Activated CD8-positive, alpha-beta memory T cell treated with anti-CD3 and anti-CD28 coated beads, Interleukin-2, amount 10 ng/mL, durations not matched to agents 7 days and 5 days (primary cell): ENCODE results near the gene ARHGEF16. TPM values are rescaled to one million over a fixed set of nuclear protein-coding genes. Genes with fewer than 3 reads are reported as not detected.

Experiments used
- ATAC-seq: fragments of 150-1000 bp; cut with Tn5 transposase; one replicate; pipeline ENCODE4 v1.10.0; 2021; ENCODE audit warnings: moderate library complexity
- CTCF ChIA-PET: fragments of 350-600 bp; sonication (Branson Sonifier 250); formaldehyde crosslinking; loops from one replicate; lab custom pipeline; 2021; ENCODE audit warnings: antibody characterized with exemption; lab: Charles Lee
- DNase-seq: peaks from one replicate; pipeline ENCODE4 v3.0.0-alpha.2; 2020
- H3K27ac Mint-ChIP-seq: one replicate; pipeline ENCODE4 v1.8.0; 2021; ENCODE audit warnings: mild to moderate bottlenecking, mixed read lengths
- H3K27me3 Mint-ChIP-seq: one replicate; pipeline ENCODE4 v1.8.0; 2021; ENCODE audit warnings: mixed read lengths
- H3K36me3 Mint-ChIP-seq: one replicate; pipeline ENCODE4 v1.8.0; 2021; ENCODE audit warnings: mild to moderate bottlenecking, mixed read lengths
- H3K4me1 Mint-ChIP-seq: one replicate; pipeline ENCODE4 v1.8.0; 2021; ENCODE audit warnings: mixed read lengths
- H3K4me3 Mint-ChIP-seq: one replicate; pipeline ENCODE4 v1.8.0; 2021; ENCODE audit warnings: mild to moderate bottlenecking, moderate library complexity, mixed read lengths
- H3K9me3 Mint-ChIP-seq: one replicate; pipeline ENCODE4 v1.8.0; 2022; ENCODE audit warnings: low read depth, mixed read lengths
- total RNA-seq, 2 experiments: library from RNA; stranded (reverse); gene quantifications; one replicate each; pipeline ENCODE4 v1.2.3, GENCODE V29; 2021

ARHGEF16 gene
- total RNA-seq, 2 experiments from 2014 or later, result not detected

DNA sequence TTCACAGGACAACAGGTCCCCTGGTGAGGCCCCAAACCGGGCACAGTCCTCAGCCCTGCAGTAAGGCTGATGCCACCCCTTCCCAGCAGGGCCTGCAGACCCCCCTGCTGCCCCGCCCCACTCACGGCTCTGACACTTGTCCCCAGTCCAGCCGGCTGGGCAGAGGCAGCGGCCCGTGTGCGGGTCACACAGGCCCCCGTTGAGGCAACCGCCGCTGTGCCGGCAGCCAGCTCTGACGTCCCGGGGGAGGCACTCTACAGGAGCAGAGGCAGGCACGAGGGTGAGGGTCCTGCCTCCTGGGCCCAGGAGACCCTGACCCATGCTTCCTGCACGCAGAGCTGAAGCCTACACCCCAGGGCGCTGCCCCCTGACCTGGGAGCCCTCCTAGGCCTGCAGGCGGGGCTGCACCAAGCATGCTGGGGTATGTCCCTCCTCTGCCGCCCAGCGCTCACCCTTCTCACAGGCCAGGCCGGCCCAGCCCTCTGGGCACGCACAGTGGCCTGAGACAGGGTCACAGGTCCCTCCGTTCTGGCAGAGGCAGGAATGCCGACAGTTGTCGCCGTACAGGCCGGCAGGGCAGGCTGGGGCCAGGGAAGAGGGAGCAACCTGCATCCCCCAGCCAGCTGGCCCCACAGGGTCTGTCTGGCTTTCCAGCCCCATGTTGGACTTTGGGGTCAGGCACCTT is 43.9 kb downstream of the ARHGEF16 start:
- ATAC-seq (no peak), DNase-seq (no peak)
- no peaks in the 10 kb centered on the region for H3K4me1 Mint-ChIP-seq
- H3K9me3 Mint-ChIP-seq, result no peaks in the 10 kb centered on the region
- H3K27me3 Mint-ChIP-seq, result no peaks in the 10 kb centered on the region
- H3K36me3 Mint-ChIP-seq, result no peaks in the 10 kb centered on the region
- CTCF ChIA-PET, result no interaction called here
- H3K4me3 Mint-ChIP-seq, result no peak overlapping the region
- no peak overlapping the region for H3K27ac Mint-ChIP-seq

DNA sequence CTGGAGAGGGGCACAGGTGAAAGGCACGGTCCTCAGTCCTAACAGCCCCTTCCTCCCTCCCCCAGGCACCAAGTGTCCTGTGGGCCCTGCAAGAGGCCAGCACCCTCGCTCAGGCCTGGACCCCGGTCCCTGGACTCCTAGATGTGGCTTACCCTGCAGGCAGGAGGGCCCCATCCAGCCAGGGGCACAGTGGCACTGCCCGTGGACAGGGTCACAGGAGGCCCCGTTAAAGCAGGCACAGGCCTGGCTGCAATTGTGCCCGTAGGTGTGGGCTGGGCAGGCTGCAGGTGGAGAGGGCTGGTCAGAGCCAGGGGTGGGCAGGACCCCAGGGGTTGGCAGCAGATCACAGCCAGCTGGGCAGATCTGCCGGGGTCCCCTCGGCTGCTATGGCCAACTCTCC is 44.5 kb downstream of the ARHGEF16 start:
- H3K9me3 Mint-ChIP-seq, result no peaks in the 10 kb centered on the region
- CTCF ChIA-PET, result no interaction called here
- no peaks in the 10 kb centered on the region for H3K4me1 Mint-ChIP-seq
- ATAC-seq, result no peak
- no peak overlapping the region for H3K27ac Mint-ChIP-seq
- no peak for DNase-seq
- H3K4me3 Mint-ChIP-seq, result no peak overlapping the region
- no peaks in the 10 kb centered on the region for H3K27me3 Mint-ChIP-seq
- H3K36me3 Mint-ChIP-seq, result no peaks in the 10 kb centered on the region

DNA sequence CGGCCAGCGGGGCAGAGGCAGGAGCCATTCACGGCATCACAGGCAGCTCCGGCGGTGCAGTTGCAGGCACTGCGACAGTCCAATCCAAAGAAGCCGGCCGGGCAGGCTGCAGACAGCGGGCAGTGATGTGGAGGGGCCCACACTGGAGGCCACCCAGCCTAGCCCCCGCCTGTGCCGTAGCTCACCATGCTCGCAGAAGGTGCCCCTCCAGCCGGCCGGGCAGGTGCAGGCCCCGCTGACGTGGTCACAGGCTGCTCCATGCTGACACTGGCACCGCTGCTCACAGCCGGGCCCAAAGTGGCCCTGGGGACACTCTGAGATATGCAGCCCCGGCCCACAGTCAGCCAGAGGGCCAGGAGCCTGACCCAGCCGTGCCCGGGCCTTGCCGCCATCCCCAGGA is 45.1 kb downstream of the ARHGEF16 start:
- H3K27ac Mint-ChIP-seq, result no peak overlapping the region
- ATAC-seq (no peak), DNase-seq (no peak)
- no peaks in the 10 kb centered on the region for H3K9me3 Mint-ChIP-seq
- no peak overlapping the region for H3K4me3 Mint-ChIP-seq
- H3K4me1 Mint-ChIP-seq, result no peaks in the 10 kb centered on the region
- no peaks in the 10 kb centered on the region for H3K27me3 Mint-ChIP-seq
- no peaks in the 10 kb centered on the region for H3K36me3 Mint-ChIP-seq
- CTCF ChIA-PET, result no interaction called here

DNA sequence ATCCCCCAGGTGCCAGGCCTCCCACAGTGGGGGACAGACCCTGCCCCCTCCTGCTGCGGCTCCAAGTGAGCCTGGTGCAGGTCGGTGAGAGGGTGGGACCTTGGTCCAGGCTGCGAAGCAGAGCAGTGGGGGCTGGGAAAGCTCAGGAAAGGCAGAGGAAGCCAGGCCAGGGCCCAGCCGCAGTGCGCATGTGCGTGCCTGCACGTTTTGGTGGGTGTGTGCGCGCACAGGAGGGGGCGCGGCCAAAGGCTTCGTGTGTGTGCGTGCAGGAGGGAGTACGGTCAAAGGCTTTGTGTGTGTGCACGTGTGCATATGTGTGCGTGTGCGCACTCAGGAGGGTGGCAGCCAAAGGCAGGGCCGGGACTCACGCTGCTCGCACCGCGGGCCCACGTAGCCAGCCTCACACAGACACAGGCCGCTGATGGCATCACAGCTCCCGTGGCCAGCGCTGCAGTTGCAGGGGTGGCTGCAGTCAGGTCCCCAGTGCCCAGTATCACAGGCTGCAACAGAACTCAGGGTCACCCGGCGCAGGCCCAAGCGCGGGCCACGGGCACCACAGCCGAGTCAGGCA is 45.9 kb downstream of the ARHGEF16 start:
- DNase-seq (no peak), ATAC-seq (no peak)
- H3K9me3 Mint-ChIP-seq, result no peaks in the 10 kb centered on the region
- H3K4me1 Mint-ChIP-seq, result no peaks in the 10 kb centered on the region
- no peaks in the 10 kb centered on the region for H3K27me3 Mint-ChIP-seq
- no peak overlapping the region for H3K27ac Mint-ChIP-seq
- no peak overlapping the region for H3K4me3 Mint-ChIP-seq
- CTCF ChIA-PET, result no interaction called here
- H3K36me3 Mint-ChIP-seq, result no peaks in the 10 kb centered on the region

DNA sequence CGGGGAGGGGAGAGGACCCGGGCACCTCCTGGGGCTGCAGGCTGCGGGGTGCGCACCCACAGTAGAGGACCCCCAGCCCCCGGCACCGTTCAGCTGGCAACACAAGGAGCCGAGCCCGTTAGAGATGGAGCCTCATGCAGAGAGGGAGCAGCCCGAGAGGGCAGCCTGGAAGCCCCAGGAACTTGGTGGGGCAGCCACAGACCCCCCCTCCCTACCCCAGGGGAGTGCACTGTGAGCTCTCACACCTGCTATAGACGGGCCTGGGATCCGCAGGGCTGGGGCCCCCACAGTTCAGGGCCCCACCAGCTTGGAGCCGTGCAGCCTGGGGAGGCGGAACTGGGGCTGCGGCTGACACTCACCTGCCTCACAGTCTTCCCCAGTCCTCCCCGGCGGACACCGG is 47.0 kb downstream of the ARHGEF16 start:
- H3K4me1 Mint-ChIP-seq, result no peaks in the 10 kb centered on the region
- H3K27ac Mint-ChIP-seq, result no peak overlapping the region
- CTCF ChIA-PET, result no interaction called here
- no peak overlapping the region for H3K4me3 Mint-ChIP-seq
- no peak for DNase-seq
- no peaks in the 10 kb centered on the region for H3K27me3 Mint-ChIP-seq
- no peaks in the 10 kb centered on the region for H3K9me3 Mint-ChIP-seq
- H3K36me3 Mint-ChIP-seq, result no peaks in the 10 kb centered on the region
- ATAC-seq, result no peak

DNA sequence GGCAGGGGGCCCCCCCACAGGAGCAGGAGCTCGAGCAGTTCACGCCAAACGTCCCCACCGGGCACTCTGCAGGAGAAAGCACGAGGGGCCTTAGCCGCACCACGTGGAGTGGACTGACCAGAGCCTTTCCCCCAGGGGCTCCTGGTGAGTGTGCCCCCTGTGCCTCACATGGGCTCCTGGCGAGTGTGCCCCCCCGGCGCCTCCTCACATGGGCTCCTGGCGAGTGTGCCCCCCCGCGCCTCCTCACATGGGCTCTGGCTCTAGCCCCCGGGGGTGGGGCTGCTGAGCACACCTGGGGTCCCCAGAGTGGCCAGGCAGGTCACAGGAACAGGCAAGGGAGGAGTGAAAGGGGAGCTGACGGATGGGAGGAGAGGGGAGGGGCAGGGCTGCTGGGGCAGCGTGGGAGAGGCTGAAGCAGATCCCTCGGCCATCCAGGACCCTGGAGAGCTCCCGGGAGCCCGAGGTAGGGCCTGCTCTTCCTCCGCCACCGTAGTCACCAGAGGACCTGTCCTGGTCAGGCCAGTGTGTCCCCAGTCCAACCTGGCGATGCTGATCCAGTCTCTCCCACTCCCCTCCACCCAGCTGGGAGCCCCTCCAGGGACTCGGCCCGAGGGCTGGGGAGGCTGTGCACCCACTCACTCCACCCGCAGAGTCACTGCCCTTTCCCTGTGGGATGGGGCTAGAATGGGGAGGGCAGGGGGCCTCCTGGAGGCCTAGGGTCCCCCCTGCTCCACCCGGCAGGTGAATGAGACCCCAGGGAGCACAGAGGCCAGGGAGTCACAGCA is 47.6 kb downstream of the ARHGEF16 start:
- no peaks in the 10 kb centered on the region for H3K36me3 Mint-ChIP-seq
- H3K4me3 Mint-ChIP-seq, result no peak overlapping the region
- H3K9me3 Mint-ChIP-seq, result no peaks in the 10 kb centered on the region
- no peak overlapping the region for H3K27ac Mint-ChIP-seq
- H3K4me1 Mint-ChIP-seq, result no peaks in the 10 kb centered on the region
- CTCF ChIA-PET, result no interaction called here
- DNase-seq (no peak), ATAC-seq (peak; percentile 48)
- H3K27me3 Mint-ChIP-seq, result no peaks in the 10 kb centered on the region

DNA sequence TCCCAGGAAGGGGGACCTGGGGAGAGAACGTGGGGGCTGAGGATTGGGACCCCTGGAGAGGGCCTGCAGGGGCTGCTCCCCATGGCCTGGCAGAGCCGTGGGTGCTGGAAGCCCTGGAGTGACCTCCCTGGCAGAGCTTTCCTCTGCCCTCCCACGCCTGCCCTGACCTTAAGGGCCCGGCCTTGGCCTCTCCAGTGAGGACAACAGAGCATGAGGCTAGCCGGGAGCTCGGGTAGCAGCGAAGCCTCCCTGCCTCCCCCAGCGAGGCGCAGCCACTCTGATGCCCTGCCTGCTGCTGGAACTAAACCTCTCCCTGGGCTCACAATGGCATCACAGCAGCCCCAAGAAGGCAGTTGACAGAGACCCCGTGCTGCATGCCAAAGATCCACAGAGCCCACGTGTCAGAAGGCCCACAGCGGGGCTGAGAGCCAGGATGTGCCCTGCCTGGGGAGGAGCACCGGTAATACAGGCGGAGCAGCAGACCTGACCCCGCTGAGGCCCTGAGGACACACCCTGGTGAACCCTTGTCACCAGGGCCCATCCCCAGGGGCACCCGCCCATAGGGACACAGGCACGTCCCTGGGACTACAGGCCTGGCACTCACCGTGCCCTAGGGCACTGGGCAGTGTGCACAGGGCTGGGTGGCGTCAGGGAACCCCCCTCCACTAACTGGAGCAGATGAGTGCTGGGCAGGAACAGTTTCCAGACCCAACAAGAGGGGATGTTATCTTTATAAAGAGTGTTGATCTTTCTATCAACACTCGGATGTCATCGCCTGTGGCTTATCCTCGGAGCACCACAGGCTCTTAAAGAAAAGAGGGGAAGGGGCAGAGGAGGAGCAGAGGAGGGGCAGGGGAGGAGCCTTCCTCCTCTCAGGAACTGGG is 48.4 kb downstream of the ARHGEF16 start:
- no peaks in the 10 kb centered on the region for H3K27me3 Mint-ChIP-seq
- H3K4me1 Mint-ChIP-seq, result no peaks in the 10 kb centered on the region
- DNase-seq (no peak), ATAC-seq (no peak)
- no peak overlapping the region for H3K4me3 Mint-ChIP-seq
- CTCF ChIA-PET, result interaction anchor here (1.6 kb wide), 1 partner anchor 12 kb away, joined by 5 read pairs; no protein-coding TSS in a partner anchor
- H3K27ac Mint-ChIP-seq, result no peak overlapping the region
- H3K9me3 Mint-ChIP-seq, result no peaks in the 10 kb centered on the region
- no peaks in the 10 kb centered on the region for H3K36me3 Mint-ChIP-seq

DNA sequence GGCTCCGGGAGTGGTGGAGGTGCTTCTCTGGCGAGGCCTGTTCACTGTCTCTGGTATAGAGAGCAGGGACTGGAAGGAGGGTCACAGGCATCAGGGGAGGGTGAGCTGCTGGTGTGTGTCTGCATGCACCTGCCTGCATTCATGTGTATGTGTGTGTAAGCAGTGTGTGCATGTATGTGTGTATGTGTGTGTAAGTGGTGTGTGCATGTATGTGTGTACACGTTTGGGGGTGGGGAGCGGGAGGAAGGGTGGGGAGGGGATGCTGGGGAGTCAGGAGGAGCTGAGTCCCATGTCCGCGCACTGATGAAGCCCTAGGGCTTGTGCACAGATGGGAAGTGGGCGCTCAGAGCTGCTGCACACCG is 49.0 kb downstream of the ARHGEF16 start:
- CTCF ChIA-PET, result interaction anchor here (1.6 kb wide), 1 partner anchor 13 kb away, joined by 5 read pairs; no protein-coding TSS in a partner anchor
- no peaks in the 10 kb centered on the region for H3K27me3 Mint-ChIP-seq
- H3K4me3 Mint-ChIP-seq, result no peak overlapping the region
- H3K4me1 Mint-ChIP-seq, result no peaks in the 10 kb centered on the region
- no peak for ATAC-seq
- H3K27ac Mint-ChIP-seq, result no peak overlapping the region
- H3K9me3 Mint-ChIP-seq, result no peaks in the 10 kb centered on the region
- DNase-seq, result no peak
- no peaks in the 10 kb centered on the region for H3K36me3 Mint-ChIP-seq

DNA sequence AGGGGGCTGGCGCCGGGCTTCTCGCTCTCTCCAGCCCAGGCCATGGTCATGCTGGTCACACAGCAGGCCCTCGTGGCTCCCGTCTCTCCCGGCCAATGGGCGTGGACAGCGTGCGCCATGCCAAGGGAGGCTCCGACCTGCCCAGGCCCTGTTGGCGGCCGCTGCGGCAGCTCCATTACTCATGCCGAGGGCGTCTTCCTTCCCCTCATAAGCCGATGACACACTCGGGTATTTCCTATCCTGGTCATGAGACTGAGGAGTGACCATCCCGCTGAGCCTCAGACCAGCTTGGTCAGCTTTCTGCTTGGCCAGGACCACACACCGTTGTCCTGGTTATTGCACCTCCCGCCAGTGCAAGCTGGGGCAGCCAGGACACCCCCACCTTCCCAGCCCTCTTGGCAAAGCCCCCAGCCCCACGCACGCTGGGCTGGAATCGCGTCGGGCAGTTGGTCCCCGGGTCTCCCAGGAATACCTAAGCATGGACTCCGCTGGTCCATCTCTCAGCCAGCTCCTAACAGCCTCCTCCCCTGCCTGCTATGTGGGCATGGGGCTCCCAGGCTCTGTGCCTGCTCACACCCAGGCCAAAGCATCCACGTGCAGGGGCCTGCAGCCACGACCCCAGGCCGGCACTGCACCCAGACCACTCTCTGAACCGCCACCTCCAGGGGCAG is 49.8 kb downstream of the ARHGEF16 start:
- Mint-ChIP-seq H3K27ac (no peak overlapping the region), H3K27me3 (no peaks in the 10 kb centered on the region), H3K4me1 (no peaks in the 10 kb centered on the region), H3K36me3 (no peaks in the 10 kb centered on the region), H3K4me3 (no peak overlapping the region), H3K9me3 (no peaks in the 10 kb centered on the region)
- CTCF ChIA-PET, result interaction anchor here (1.3 to 1.6 kb wide), 2 partner anchors 13 to 115 kb away, joined by 3 to 5 read pairs; no protein-coding TSS in a partner anchor
- no peak for ATAC-seq
- no peak for DNase-seq

DNA sequence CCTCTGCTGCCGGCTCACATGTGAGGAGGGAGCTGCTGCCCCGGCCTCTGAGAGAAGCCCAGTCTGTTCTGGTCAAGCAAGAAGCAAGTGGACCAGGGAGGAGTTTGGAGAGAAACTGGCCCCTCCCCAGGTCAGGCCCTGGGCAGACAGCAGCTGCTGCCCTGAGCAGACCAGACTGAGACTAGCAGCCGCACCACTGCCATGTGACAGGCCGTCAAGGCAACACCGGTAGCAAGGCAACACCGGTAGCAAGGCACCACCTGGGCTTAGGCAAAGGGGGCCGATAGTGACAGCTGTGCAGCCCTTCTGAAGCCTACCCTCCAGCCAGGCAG is 50.3 kb downstream of the ARHGEF16 start:
- ATAC-seq (no peak), DNase-seq (no peak)
- Mint-ChIP-seq H3K36me3 (no peaks in the 10 kb centered on the region), H3K4me1 (no peaks in the 10 kb centered on the region), H3K4me3 (no peak overlapping the region), H3K27ac (no peak overlapping the region), H3K27me3 (no peaks in the 10 kb centered on the region), H3K9me3 (no peaks in the 10 kb centered on the region)
- CTCF ChIA-PET, result interaction anchor here (1.3 to 1.6 kb wide), 2 partner anchors 14 to 114 kb away, joined by 3 to 5 read pairs; no protein-coding TSS in a partner anchor

DNA sequence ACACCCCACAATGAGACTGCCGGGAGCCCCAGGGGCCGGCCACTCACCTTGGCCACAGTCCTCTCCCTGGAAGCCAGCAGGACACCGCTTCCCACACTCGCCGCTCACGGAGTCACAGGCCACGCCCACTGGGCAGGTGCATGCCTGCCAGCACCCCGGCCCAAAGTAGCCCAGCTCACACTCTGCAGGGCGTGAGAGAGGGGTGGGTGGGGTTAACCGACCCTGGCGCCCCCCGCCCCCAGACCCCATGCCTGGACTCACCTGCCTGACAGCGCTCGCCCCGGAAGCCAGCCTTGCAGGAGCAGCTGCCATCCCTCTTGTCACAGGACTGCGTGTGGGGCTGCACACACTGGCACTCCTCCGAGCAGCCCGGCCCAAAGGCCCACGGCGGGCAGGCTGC is 50.7 kb downstream of the ARHGEF16 start:
- Mint-ChIP-seq H3K9me3 (no peaks in the 10 kb centered on the region), H3K27me3 (no peaks in the 10 kb centered on the region), H3K36me3 (no peaks in the 10 kb centered on the region), H3K27ac (no peak overlapping the region), H3K4me1 (no peaks in the 10 kb centered on the region), H3K4me3 (no peak overlapping the region)
- CTCF ChIA-PET, result interaction anchor here (1.3 kb wide), 1 partner anchor 114 kb away, joined by 3 read pairs; no protein-coding TSS in a partner anchor
- DNase-seq (no peak), ATAC-seq (no peak)

DNA sequence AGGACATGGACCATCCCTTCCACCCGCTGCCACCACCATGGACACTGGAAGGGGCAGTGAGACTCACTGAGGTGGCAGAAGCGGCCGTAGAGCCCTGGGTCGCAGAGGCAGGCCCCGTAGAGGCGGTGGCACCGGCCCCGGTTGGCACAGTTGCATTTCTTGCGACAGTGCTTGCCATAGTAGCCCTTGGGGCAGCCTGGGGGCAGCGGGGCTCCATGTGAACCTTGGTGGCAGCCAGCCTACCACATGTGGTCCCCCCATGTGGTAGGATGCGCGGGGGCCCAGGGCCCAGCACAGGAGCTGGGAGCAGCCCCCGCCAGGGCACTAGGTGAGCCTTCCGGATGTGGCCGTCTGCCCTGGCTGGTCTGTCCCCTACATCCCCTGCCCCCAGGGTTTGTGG is 51.6 kb downstream of the ARHGEF16 start:
- CTCF ChIA-PET, result no interaction called here
- H3K36me3 Mint-ChIP-seq, result no peaks in the 10 kb centered on the region
- H3K4me3 Mint-ChIP-seq, result no peak overlapping the region

DNA sequence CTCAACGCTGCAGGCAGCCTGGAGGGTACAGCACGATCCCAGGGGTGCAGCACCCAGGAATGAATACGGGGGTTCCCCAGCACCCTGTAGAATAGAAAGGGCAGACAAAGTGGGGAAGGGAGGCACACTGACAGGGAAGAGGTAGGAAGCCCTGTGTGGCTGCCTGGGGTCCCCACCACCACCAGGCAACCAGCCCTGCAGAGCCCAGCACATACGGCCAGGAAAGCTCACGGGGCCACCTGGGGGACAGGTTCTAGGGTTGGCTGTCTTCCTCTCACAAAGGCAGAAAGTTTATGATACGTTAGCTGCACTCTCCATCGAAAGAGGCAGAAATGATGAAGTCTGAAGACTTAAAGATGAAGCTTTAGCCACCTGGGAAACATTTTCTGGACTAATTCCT is 52.5 kb downstream of the ARHGEF16 start:
- no peaks in the 10 kb centered on the region for H3K9me3 Mint-ChIP-seq
- CTCF ChIA-PET, result no interaction called here
- no peaks in the 10 kb centered on the region for H3K4me1 Mint-ChIP-seq
- no peak overlapping the region for H3K27ac Mint-ChIP-seq
- H3K27me3 Mint-ChIP-seq, result no peaks in the 10 kb centered on the region
- no peak overlapping the region for H3K4me3 Mint-ChIP-seq
- H3K36me3 Mint-ChIP-seq, result no peaks in the 10 kb centered on the region
- ATAC-seq (no peak), DNase-seq (no peak)

More for the DNA sequence above, 51.6 kb downstream of the ARHGEF16 start:
- no peak for ATAC-seq
- no peaks in the 10 kb centered on the region for H3K9me3 Mint-ChIP-seq
- no peaks in the 10 kb centered on the region for H3K4me1 Mint-ChIP-seq
- no peak overlapping the region for H3K27ac Mint-ChIP-seq
- DNase-seq, result no peak
- no peaks in the 10 kb centered on the region for H3K27me3 Mint-ChIP-seq
